Measurements from ENCODE around the gene PPM1L.

Gene PPM1L

DNA sequence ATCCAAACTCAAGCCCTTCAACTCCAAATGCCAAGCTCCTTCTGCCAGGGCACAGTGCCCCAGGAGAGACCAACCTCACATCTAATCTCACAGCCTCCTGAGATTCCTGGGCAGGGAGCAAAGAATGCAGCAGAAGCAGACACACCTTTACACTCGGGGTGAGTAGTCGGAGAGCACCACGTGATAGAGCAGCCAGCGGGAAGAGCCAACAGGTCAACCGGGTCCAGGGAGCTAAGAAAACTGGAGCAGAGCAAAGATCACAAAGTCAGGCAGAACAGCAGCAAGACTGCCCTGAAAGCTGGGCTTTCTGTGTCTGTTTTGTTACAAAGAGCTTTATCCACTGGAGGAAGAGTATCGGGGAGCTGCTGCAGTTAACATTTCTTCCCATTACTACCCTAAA, 345.0 kb downstream of the PPM1L start:
- in situ Hi-C loops (cut with MboI; ENCODE audit: low pct_unique_long_range_greater_than_20kb, low sequenced_read_pairs, unreplicated experiment) = no loop called here
- no peak for DNase-seq (ENCODE audit: low spot score)
- TF ChIP-seq, protein P1, sequence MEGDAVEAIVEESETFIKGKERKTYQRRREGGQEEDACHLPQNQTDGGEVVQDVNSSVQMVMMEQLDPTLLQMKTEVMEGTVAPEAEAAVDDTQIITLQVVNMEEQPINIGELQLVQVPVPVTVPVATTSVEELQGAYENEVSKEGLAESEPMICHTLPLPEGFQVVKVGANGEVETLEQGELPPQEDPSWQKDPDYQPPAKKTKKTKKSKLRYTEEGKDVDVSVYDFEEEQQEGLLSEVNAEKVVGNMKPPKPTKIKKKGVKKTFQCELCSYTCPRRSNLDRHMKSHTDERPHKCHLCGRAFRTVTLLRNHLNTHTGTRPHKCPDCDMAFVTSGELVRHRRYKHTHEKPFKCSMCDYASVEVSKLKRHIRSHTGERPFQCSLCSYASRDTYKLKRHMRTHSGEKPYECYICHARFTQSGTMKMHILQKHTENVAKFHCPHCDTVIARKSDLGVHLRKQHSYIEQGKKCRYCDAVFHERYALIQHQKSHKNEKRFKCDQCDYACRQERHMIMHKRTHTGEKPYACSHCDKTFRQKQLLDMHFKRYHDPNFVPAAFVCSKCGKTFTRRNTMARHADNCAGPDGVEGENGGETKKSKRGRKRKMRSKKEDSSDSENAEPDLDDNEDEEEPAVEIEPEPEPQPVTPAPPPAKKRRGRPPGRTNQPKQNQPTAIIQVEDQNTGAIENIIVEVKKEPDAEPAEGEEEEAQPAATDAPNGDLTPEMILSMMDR (IDR thresholded peaks at IDR 0.05; ENCODE audit: extremely low read depth, insufficient read depth, missing control alignments) = no peak

DNA sequence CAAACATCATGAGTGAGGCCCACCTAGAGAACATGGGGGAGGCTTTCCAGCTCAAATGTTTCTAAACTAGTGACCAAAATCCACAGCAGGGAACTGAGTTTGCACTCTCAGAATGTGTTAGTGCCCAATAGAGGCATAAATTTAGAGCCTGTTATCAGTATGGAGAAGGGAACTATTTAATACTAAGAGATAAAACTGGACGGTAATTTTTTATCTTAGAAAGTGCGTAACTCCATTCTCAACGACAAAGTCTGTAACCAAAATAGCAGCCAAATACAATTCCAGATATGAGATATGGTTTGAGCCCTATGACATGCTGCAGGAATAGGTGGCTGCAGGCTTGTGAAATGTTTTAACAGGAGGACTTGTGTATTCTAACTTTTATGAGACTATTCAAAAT, 345.6 kb downstream of the PPM1L start:
- in situ Hi-C loops (cut with MboI; ENCODE audit: low pct_unique_long_range_greater_than_20kb, low sequenced_read_pairs, unreplicated experiment) = no loop called here
- TF ChIP-seq, protein P1 (IDR thresholded peaks at IDR 0.05; ENCODE audit: extremely low read depth, insufficient read depth, missing control alignments) = no peak
- DNase-seq (ENCODE audit: low spot score) = no peak

DNA sequence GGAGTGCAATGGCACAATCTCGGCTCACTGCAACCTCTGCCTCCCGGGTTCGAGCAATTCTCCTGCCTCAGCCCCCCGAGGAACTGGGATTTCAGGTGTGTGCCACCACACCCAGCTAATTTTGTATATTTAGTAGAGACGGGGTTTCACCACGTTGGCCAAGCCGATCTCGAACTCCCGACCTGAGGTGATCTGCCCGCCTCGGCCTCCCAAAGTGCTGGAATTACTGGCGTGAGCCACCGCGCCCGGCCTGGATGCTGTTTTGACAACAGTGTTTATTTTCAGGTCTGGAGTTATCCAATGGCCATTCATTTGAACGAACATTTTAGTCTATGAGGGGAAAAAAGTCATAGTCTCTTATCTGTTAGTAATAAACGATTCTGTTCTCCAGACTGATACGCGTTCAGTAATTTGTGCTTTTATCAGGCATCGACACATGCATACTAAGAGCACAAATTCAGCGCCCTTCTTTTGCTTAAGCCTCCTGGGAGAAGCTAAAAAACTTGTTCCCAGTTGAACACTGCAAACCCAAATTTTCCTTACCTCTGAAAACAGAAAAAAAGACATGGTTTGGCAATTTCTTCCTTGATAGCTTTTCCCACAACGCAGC, 347.9 kb downstream of the PPM1L start:
- no peak for DNase-seq (ENCODE audit: low spot score)
- in situ Hi-C loops (cut with MboI; ENCODE audit: low pct_unique_long_range_greater_than_20kb, low sequenced_read_pairs, unreplicated experiment) = no loop called here
- TF ChIP-seq, protein P1 (IDR thresholded peaks at IDR 0.05; ENCODE audit: extremely low read depth, insufficient read depth, missing control alignments) = no peak

DNA sequence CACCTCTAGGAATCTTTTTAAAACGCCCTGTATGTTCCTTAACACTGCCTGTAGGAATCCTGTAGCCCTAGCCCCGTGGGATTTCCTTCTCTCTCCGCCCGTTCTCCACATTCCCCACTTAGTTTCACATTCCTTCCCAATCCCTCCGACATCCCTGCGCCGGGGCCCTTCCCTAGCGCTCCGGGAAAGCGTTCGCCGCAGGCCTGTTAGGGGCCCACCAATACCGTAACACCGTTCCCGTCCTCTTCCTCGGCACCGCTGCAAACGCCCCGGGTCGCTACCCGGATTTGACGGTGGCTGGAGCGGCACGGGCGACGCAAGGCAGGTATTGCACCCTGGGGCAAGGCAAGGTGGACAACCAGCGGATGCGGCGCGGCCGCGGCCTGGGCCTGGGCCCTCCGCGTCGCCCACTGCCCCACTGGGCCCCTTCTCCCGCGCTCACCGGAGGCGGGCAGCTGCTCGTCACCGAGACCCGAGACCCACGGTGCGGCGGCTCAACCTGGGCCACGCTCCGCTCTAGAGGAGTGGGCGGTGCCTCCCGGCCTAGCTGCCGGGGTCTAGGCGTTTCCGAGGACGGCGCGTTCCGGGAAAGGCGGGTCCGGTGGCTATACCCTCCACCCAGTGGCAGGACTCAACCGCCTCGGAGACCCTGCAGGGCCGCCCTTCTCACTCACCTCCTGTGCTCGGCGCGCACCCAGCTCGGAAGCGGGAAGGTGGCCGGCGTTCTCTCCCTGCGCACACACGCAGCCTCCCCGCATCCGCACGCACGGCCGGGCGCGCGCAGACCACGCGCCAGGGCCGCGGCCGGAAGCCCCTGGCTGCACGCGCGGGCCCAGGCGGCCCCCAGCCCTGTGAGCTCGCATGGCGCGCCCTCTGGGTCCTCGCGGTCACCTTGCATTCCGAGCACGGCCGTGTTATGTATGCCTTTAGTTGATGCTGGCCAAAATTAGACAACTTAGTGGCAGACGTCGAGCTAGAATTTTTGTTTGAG, 348.8 kb downstream of the PPM1L start, which contains the start of gene B3GALNT1:
Gene B3GALNT1, minus strand, starts transcription at position 789 of the 991 bp plus-strand sequence. CDS start 18,595 bp downstream, outside the sequence.
- peak; percentile 74 for DNase-seq (ENCODE audit: low spot score)

DNA sequence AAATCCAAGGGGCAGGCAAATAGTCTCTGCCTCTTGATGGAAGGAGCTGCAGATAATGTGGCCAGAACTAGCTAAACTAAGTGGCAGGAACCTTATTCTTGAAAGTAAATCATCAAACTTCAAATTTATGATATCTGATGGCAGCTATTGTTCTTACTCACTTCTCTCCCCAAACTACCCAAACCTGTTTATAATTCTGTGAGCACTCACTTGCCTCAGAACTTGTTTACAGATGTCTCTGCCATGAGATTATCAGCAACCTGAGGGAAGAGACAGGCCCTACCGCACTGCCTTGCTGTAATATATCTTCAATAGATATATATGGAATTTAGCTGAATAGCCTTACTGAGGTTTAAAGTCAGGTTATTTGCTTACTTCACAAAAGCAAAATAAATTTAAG, 351.3 kb downstream of the PPM1L start:
- DNase-seq (ENCODE audit: low spot score) = no peak
- in situ Hi-C loops (cut with MboI; ENCODE audit: low pct_unique_long_range_greater_than_20kb, low sequenced_read_pairs, unreplicated experiment) = no loop called here

More for the DNA sequence above, 348.8 kb downstream of the PPM1L start, which contains the start of gene B3GALNT1:
- in situ Hi-C loops (cut with MboI; ENCODE audit: low pct_unique_long_range_greater_than_20kb, low sequenced_read_pairs, unreplicated experiment) = no loop called here
- TF ChIP-seq, protein P1 (IDR thresholded peaks at IDR 0.05; ENCODE audit: extremely low read depth, insufficient read depth, missing control alignments) = peak; percentile 32

DNA sequence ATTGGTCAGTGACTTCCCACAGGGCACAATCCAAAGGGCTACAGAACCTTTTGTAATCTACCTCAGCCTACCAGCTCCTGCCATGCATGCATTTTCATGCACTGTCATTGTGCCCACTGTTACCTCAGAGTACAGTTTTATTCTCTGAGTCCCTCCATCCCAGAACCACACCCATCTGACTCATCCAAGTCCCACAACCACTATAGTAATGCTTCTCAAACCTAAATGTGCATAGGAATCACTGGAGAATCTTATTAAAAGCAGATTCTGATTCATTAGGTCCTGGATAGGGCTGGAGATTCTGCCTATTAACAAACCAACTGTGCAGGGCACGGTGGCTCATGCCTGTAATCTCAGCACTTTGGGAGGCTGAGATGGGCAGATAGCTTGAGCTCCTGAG, 352.8 kb downstream of the PPM1L start:
- in situ Hi-C loops (cut with MboI; ENCODE audit: low pct_unique_long_range_greater_than_20kb, low sequenced_read_pairs, unreplicated experiment) = no loop called here
- TF ChIP-seq, protein P1 (IDR thresholded peaks at IDR 0.05; ENCODE audit: extremely low read depth, insufficient read depth, missing control alignments) = no peak
- DNase-seq (ENCODE audit: low spot score) = no peak

More for the DNA sequence above, 351.3 kb downstream of the PPM1L start:
- TF ChIP-seq, protein P1 (IDR thresholded peaks at IDR 0.05; ENCODE audit: extremely low read depth, insufficient read depth, missing control alignments) = no peak
